GM12875 (cell line): Measurements from ENCODE around the gene GAS7.

Source experiments
- H3K4me3 ChIP-seq: one replicate; pipeline ENCODE4 v1.5.1; 2011; ENCODE audit warnings: low read depth, low read length, control low read depth
- TF ChIP-seq, protein P1 (sequence below): IDR thresholded peaks from 2 replicates; pipeline ENCODE4 v1.5.1; 2011; ENCODE audit warnings: low read depth, mild to moderate bottlenecking, control low read depth, inconsistent platforms, low read length, moderate library complexity, borderline replicate concordance; ENCODE audit not compliant: insufficient read depth

GAS7 gene

GRCh38 chr17:10127819-10128425 is 70.5 kb downstream of the GAS7 start:
- TF ChIP-seq, protein P1, sequence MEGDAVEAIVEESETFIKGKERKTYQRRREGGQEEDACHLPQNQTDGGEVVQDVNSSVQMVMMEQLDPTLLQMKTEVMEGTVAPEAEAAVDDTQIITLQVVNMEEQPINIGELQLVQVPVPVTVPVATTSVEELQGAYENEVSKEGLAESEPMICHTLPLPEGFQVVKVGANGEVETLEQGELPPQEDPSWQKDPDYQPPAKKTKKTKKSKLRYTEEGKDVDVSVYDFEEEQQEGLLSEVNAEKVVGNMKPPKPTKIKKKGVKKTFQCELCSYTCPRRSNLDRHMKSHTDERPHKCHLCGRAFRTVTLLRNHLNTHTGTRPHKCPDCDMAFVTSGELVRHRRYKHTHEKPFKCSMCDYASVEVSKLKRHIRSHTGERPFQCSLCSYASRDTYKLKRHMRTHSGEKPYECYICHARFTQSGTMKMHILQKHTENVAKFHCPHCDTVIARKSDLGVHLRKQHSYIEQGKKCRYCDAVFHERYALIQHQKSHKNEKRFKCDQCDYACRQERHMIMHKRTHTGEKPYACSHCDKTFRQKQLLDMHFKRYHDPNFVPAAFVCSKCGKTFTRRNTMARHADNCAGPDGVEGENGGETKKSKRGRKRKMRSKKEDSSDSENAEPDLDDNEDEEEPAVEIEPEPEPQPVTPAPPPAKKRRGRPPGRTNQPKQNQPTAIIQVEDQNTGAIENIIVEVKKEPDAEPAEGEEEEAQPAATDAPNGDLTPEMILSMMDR: no peak
- no peak overlapping the region for H3K4me3 ChIP-seq

GRCh38 chr17:10126616-10127501 is 71.5 kb downstream of the GAS7 start:
- H3K4me3 ChIP-seq: no peak overlapping the region
- TF ChIP-seq, protein P1: no peak

GRCh38 chr17:10126276-10126615 is 72.2 kb downstream of the GAS7 start:
- no peak overlapping the region for H3K4me3 ChIP-seq
- TF ChIP-seq, protein P1: no peak

DNA sequence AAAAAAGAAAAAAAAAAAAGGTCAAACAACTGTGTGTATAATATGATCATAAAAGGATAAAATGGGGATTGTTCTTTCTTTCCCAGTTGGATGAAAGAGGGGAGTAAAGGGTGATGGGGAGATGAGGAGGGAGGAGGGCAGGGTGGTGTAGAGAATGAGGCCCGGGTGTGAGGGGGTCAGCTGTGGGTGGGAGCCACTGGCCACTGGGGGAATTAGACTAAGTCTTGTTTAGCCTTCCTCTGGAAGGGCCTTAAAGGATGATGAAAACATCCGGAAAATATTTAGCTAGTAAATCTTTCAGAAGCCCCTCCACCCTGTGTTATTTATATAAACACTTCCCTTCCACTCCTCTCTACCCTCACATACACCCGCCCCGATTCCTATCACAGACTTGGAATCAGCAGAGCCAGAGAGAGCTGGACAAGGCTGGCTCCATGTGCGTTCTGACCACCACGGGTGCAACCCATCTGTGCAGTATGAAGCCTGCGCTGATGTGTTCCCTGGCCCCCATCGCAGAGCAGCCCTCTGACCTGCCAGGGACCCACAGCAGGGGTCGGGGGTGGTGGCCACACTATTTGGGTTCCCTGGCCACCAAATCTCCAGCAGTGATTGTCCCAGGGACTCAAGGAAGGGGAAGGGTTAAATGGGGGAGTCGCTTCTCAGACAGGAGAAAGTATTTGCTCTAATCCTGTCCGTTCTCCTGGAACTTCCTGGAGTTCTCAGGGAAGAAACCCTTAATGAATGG is 72.7 kb downstream of the GAS7 start:
- TF ChIP-seq, protein P1: no peak
- no peak overlapping the region for H3K4me3 ChIP-seq

GRCh38 chr17:10123093-10123492 is 75.3 kb downstream of the GAS7 start:
- TF ChIP-seq, protein P1: no peak
- H3K4me3 ChIP-seq: no peak overlapping the region

GRCh38 chr17:10121971-10122707 is 76.3 kb downstream of the GAS7 start:
- TF ChIP-seq, protein P1: no peak
- H3K4me3 ChIP-seq: no peak overlapping the region
